Upper lobe of left lung (tissue), 6 donors: ENCODE results near the gene DDR1. TPM values are rescaled to one million over a fixed set of nuclear protein-coding genes. Genes with fewer than 3 reads are reported as not detected.
"Not testable (repeated sequence)": the region's sequence is repeated elsewhere in the genome, so short reads cannot be mapped to it uniquely, and the experiment has no call there.

Source experiments
- ATAC-seq, 2 donors: fragments of 200-7000 bp; cut with Tn5 transposase; one replicate each; pipeline ENCODE4 v1.9.1; 2022; ENCODE audit warnings: mild to moderate bottlenecking in 2 of 2, moderate library complexity in 2 of 2; ENCODE audit not compliant: low FRiP score in 2 of 2
- DNase-seq, 2 donors: peaks; one replicate each; pipeline ENCODE4 v3.0.0-alpha.2; 2019 to 2020
- H3K27ac ChIP-seq, 4 donors: fragments of 200-600 bp; sonication (generic); one replicate each; pipeline ENCODE4 v1.5.1; 2016 to 2019
- H3K27me3 ChIP-seq, 4 donors: fragments of 200-600 bp; sonication (generic); one replicate each; pipeline ENCODE4 v1.5.1; 2017 to 2019
- H3K36me3 ChIP-seq, 4 donors: fragments of 200-600 bp; sonication (generic); one replicate each; pipeline ENCODE4 v1.5.1; 2016 to 2019
- H3K4me1 ChIP-seq, 4 donors: fragments of 200-600 bp; sonication (generic); one replicate each; pipeline ENCODE4 v1.5.1; 2018 to 2019
- H3K4me3 ChIP-seq, 4 donors: fragments of 200-600 bp; sonication (generic); one replicate each; pipeline ENCODE4 v1.5.1; 2017 to 2019; ENCODE audit warnings: mild to moderate bottlenecking in 2 of 4, moderate library complexity in 1 of 4
- H3K9me3 ChIP-seq, 4 donors: fragments of 200-600 bp; sonication (generic); one replicate each; pipeline ENCODE4 v1.5.1; 2018 to 2019
- EP300 ChIP-seq, 4 donors: sonication (generic); formaldehyde crosslinking; IDR thresholded peaks; one replicate each; pipeline ENCODE4 v1.5.1; 2017; ENCODE audit warnings: antibody characterized with exemption in 4 of 4, control low read depth in 2 of 4
- POLR2A ChIP-seq, 4 donors: fragments of 450-650 bp; IDR thresholded peaks; one replicate each; pipeline ENCODE4 v1.5.1; 2016 to 2017; ENCODE audit warnings: antibody characterized with exemption in 4 of 4, mild to moderate bottlenecking in 2 of 4
- POLR2AphosphoS5 ChIP-seq, 2 donors: sonication (generic); formaldehyde crosslinking; IDR thresholded peaks; one replicate each; pipeline ENCODE4 v1.5.1; 2017; ENCODE audit warnings: antibody characterized with exemption in 2 of 2
- WGBS, 2 donors: methylation state at CpG; one replicate each; pipeline ENCODE4 v1.1.5; 2017 to 2018; 5-methylcytosine and 5-hydroxymethylcytosine counted together
- total RNA-seq, 6 donors: library from RNA; depleted of rRNA in 4 of 6; stranded (reverse); fragments of >200 nt in 4 of 6; gene quantifications; one replicate each; pipeline versions ENCODE4 v1.1.0 to v1.2.1, GENCODE V29; 2016 to 2021
- TF ChIP-seq, protein P1 (sequence below), 6 experiments: fragments of 450-650 bp in 4 of 6; fragments of 200-600 bp in 2 of 6; sonication (generic) in 2 of 6; IDR thresholded peaks; one replicate each; pipeline ENCODE4 v1.5.1; 2016 to 2019; ENCODE audit warnings: antibody characterized with exemption in 6 of 6
- donor health status: DM: no; HTN: no; CAD: no; lungs with moderate emphysema.
- donor health status: DM: no; HTN: yes; CAD: no; lungs with severe emphysema.

DDR1 gene
- total RNA-seq, 6 donors from 2014 or later, result 75.4 to 147 (median 111) TPM

DNA sequence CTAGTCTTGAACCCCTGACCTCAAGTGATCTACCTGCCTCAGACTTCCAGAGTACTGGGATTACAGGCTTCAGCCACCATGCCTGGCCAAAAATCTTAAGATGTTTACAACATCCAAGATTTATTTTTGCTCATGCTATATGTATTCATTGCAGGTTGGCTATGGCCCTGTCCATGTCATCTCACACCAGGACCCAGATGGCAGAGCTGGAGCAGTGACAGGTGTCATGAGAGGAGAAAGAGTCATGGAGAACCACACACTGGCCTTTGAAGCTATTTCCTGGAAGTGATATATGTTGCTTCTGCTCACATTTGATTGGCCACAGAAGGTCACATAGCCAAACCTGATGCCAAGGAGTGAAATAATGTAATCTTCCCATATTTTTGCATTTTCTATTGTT, 13.8 kb upstream of the DDR1 start:
- no peak for ATAC-seq
- no peaks in the 10 kb centered on the region for H3K36me3 ChIP-seq
- DNase-seq, result no peak

GRCh38 chr6:30871592-30872183, 12.6 kb upstream of the DDR1 start:
- no peak for TF ChIP-seq POLR2AphosphoS5 (IDR thresholded peaks at IDR 0.05)
- no peak for TF ChIP-seq EP300 (IDR thresholded peaks at IDR 0.05)
- no peak for TF ChIP-seq POLR2A (IDR thresholded peaks at IDR 0.05)
- TF ChIP-seq, protein P1, sequence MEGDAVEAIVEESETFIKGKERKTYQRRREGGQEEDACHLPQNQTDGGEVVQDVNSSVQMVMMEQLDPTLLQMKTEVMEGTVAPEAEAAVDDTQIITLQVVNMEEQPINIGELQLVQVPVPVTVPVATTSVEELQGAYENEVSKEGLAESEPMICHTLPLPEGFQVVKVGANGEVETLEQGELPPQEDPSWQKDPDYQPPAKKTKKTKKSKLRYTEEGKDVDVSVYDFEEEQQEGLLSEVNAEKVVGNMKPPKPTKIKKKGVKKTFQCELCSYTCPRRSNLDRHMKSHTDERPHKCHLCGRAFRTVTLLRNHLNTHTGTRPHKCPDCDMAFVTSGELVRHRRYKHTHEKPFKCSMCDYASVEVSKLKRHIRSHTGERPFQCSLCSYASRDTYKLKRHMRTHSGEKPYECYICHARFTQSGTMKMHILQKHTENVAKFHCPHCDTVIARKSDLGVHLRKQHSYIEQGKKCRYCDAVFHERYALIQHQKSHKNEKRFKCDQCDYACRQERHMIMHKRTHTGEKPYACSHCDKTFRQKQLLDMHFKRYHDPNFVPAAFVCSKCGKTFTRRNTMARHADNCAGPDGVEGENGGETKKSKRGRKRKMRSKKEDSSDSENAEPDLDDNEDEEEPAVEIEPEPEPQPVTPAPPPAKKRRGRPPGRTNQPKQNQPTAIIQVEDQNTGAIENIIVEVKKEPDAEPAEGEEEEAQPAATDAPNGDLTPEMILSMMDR (IDR thresholded peaks at IDR 0.05), result no peak
- no peaks in the 10 kb centered on the region for H3K27me3 ChIP-seq
- no peak overlapping the region for H3K27ac ChIP-seq
- H3K9me3 ChIP-seq, result peaks cover 0 to 11% (median 8%) of the 10 kb centered on the region in 4 donors
- no peaks in the 10 kb centered on the region for H3K36me3 ChIP-seq
- no peaks in the 10 kb centered on the region for H3K4me1 ChIP-seq
- 84 to 86% methylated on average over 4 of the region's 4 CpGs for WGBS, 2 donors
- ATAC-seq (no peak), DNase-seq (no peak)
- H3K4me3 ChIP-seq, result no peak overlapping the region

More for the DNA sequence above, 13.8 kb upstream of the DDR1 start:
- H3K9me3 ChIP-seq, result peaks cover 0 to 11% (median 8%) of the 10 kb centered on the region in 4 donors
- H3K4me3 ChIP-seq, result no peak overlapping the region
- H3K27me3 ChIP-seq, result no peaks in the 10 kb centered on the region
- TF ChIP-seq, protein P1 (IDR thresholded peaks at IDR 0.05), result no peak
- TF ChIP-seq EP300 (IDR thresholded peaks at IDR 0.05) (no peak), POLR2AphosphoS5 (IDR thresholded peaks at IDR 0.05) (no peak)
- H3K4me1 ChIP-seq, result no peaks in the 10 kb centered on the region
- H3K27ac ChIP-seq, result no peak overlapping the region

- DNase-seq (no peak), ATAC-seq (no peak)
- peaks cover 10 to 13% (median 11%) of the 10 kb centered on the region in 4 donors for H3K4me1 ChIP-seq
- H3K9me3 ChIP-seq, result peaks cover 0 to 11% (median 8%) of the 10 kb centered on the region in 4 donors
- no peaks in the 10 kb centered on the region for H3K27me3 ChIP-seq
- WGBS, 2 donors, result 89% methylated on average over 2 of the region's 2 CpGs
- H3K27ac ChIP-seq, result no peak overlapping the region
- no peaks in the 10 kb centered on the region for H3K36me3 ChIP-seq
- TF ChIP-seq POLR2AphosphoS5 (IDR thresholded peaks at IDR 0.05) (no peak), POLR2A (IDR thresholded peaks at IDR 0.05) (no peak), EP300 (IDR thresholded peaks at IDR 0.05) (no peak)
- TF ChIP-seq, protein P1 (IDR thresholded peaks at IDR 0.05), result no peak
- no peak overlapping the region for H3K4me3 ChIP-seq
Observed at GRCh38 chr6:30873137-30873640, 11.1 kb upstream of the DDR1 start.

DNA sequence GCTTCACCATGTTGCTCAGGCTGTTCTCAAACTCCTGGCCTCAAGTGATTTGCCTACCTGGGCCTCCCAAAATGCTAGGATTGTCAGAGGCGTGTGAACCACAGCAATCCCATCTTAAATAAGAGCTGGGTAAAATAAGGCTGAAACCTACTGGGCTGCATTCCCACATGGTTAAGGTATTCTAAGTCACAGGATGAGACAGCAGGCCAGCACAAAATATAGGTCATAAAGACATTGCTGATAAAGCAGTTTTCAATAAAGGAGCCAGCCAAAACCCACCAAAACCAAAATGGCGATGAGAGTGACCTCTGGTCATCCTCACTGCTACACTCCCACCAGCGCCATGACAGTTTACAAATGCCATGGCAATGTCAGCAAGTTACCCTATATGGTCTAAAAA, 10.5 kb upstream of the DDR1 start:
- H3K4me3 ChIP-seq, H3K27ac ChIP-seq, ATAC-seq, H3K27me3 ChIP-seq, H3K36me3 ChIP-seq, DNase-seq: not testable (repeated sequence)
- peaks cover 0 to 11% (median 8%) of the 10 kb centered on the region in 4 donors for H3K9me3 ChIP-seq
- WGBS, 2 donors, result 96% methylated on average over 3 of the region's 3 CpGs
- H3K4me1 ChIP-seq, result peaks cover 10 to 13% (median 11%) of the 10 kb centered on the region in 4 donors

GRCh38 chr6:30875244-30876038, 8.9 kb upstream of the DDR1 start:
- peaks cover 10 to 13% (median 11%) of the 10 kb centered on the region in 4 donors for H3K4me1 ChIP-seq
- no peak overlapping the region for H3K27ac ChIP-seq
- TF ChIP-seq EP300 (IDR thresholded peaks at IDR 0.05) (no peak), POLR2AphosphoS5 (IDR thresholded peaks at IDR 0.05) (no peak), POLR2A (IDR thresholded peaks at IDR 0.05) (no peak)
- TF ChIP-seq, protein P1 (IDR thresholded peaks at IDR 0.05), result no peak
- no peaks in the 10 kb centered on the region for H3K27me3 ChIP-seq
- no peaks in the 10 kb centered on the region for H3K9me3 ChIP-seq
- ATAC-seq (no peak), DNase-seq (no peak)
- WGBS, 2 donors, result 85 to 92% methylated on average over 18 of the region's 18 CpGs
- no peak overlapping the region for H3K4me3 ChIP-seq
- no peaks in the 10 kb centered on the region for H3K36me3 ChIP-seq
